PFSK-1 (cell line): ENCODE results near the gene NT5DC1.

Source experiments
- FOXP2 ChIP-seq: optimal IDR thresholded peaks from 2 replicates; pipeline ENCODE3; 2011; ENCODE audit warnings: borderline replicate concordance, control low read depth, inconsistent platforms; ENCODE audit not compliant: insufficient read depth; ENCODE audit errors: extremely low read length, extremely low read depth
- POLR2AphosphoS5 ChIP-seq: IDR thresholded peaks from 2 replicates; pipeline ENCODE4 v1.6.1; 2012; ENCODE audit warnings: low read depth, mild to moderate bottlenecking, control low read depth, low read length, moderate library complexity
- SIN3A ChIP-seq: IDR thresholded peaks from 2 replicates; pipeline ENCODE4 v1.6.1; 2012; ENCODE audit warnings: mild to moderate bottlenecking, low read length, moderate library complexity, borderline replicate concordance; ENCODE audit not compliant: insufficient read depth
- TAF1 ChIP-seq: IDR thresholded peaks from 2 replicates; pipeline ENCODE4 v1.6.1; 2012; ENCODE audit warnings: low read length, control low read depth, borderline replicate concordance; ENCODE audit not compliant: insufficient read depth
- TF ChIP-seq, protein P1 (sequence below), 2 experiments: IDR thresholded peaks; 2 replicates each; pipeline versions ENCODE4 v1.6.1 to v1.8.0; 2011 to 2012; ENCODE audit warnings: low read depth in 2 of 2, low read length in 2 of 2, control low read depth in 1 of 2, inconsistent platforms in 1 of 2, mild to moderate bottlenecking in 1 of 2, moderate library complexity in 1 of 2; ENCODE audit not compliant: insufficient read depth in 1 of 2

DNA sequence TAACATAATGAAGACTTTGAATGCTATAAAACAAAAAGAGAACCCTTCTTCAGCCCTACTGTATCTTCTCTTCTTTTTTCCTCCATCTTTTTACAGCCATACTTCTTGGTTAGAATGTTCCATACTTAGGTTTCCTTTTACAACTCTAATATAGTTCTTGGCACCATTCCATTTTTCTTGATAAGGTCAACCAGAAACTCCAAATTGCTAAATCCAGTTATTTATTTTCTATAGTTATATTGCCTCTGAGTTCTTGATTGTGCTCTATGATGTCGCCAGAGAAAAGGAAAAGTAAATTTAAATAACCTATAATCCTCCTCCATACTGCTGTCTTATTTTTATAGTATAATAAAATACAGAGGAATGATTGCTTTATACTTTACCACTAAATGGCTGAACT, 52.0 kb downstream of the NT5DC1 start:
- TF ChIP-seq, protein P1, sequence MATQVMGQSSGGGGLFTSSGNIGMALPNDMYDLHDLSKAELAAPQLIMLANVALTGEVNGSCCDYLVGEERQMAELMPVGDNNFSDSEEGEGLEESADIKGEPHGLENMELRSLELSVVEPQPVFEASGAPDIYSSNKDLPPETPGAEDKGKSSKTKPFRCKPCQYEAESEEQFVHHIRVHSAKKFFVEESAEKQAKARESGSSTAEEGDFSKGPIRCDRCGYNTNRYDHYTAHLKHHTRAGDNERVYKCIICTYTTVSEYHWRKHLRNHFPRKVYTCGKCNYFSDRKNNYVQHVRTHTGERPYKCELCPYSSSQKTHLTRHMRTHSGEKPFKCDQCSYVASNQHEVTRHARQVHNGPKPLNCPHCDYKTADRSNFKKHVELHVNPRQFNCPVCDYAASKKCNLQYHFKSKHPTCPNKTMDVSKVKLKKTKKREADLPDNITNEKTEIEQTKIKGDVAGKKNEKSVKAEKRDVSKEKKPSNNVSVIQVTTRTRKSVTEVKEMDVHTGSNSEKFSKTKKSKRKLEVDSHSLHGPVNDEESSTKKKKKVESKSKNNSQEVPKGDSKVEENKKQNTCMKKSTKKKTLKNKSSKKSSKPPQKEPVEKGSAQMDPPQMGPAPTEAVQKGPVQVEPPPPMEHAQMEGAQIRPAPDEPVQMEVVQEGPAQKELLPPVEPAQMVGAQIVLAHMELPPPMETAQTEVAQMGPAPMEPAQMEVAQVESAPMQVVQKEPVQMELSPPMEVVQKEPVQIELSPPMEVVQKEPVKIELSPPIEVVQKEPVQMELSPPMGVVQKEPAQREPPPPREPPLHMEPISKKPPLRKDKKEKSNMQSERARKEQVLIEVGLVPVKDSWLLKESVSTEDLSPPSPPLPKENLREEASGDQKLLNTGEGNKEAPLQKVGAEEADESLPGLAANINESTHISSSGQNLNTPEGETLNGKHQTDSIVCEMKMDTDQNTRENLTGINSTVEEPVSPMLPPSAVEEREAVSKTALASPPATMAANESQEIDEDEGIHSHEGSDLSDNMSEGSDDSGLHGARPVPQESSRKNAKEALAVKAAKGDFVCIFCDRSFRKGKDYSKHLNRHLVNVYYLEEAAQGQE (IDR thresholded peaks at IDR 0.05; ENCODE audit: insufficient read depth in 1 of 2, low read depth in 2 of 2, low read length in 2 of 2): no peak
- TF ChIP-seq SIN3A (no peak), FOXP2 (no peak), POLR2AphosphoS5 (no peak), TAF1 (no peak)
